K562 (cell line): ENCODE measurements around the gene NFKBIB. TPM values are rescaled to one million over a fixed set of nuclear protein-coding genes. Genes with fewer than 3 reads are reported as not detected.

Experiments used
- ATAC-seq: fragments of 200-7000 bp; cut with Tn5 transposase; 3 replicates; pipeline ENCODE4 v1.9.1; 2020; ENCODE audit warnings: moderate library complexity
- BruUV-seq: library from RNA; stranded (reverse); fragments of 400-500 nt; replicated peaks from 2 replicates; lab custom pipeline; 2021; lab: Mats Ljungman, UMichigan
- CTCF ChIA-PET: fragments of 300-600 bp; formaldehyde crosslinking; extraction: SDS; loops from one replicate; lab custom pipeline; 2021; ENCODE audit warnings: low intra/inter-chr PET ratio; lab: Yijun Ruan, JAX
- POLR2A ChIA-PET: fragments of 300-600, 350-650 bp; sonication (Branson Sonifier 250); formaldehyde crosslinking; extraction: SDS; loops from one replicate; lab custom pipeline; 2021; ENCODE audit warnings: antibody characterized with exemption, inconsistent platforms; lab: Yijun Ruan, JAX
- DNase-seq, 4 experiments: peaks; one replicate each; pipeline versions ENCODE4 v3.0.0 to v3.0.0-alpha.2; 2011 to 2018; ENCODE audit warnings: low spot score in 3 of 4, mixed read lengths in 3 of 4; ENCODE audit errors: extremely low read depth in 1 of 4
- FAIRE-seq: peaks from 2 replicates; lab custom pipeline; 2011; peaks lifted over from hg19 to GRCh38; lab: Jason Lieb, UNC
- H2AFZ ChIP-seq: 2 replicates; pipeline ENCODE4 v1.6.0; 2011; ENCODE audit warnings: low read depth, low read length, control low read depth, inconsistent platforms
- H3K27ac ChIP-seq: fragments of 200-600 bp; 3 replicates; pipeline ENCODE4 v1.8.0; 2011; ENCODE audit warnings: low read depth, mild to moderate bottlenecking, control low read depth, inconsistent platforms, low read length, moderate library complexity, mixed read lengths; ENCODE audit errors: extremely low read depth
- H3K27me3 ChIP-seq, 2 experiments: fragments of 300-600 bp in 1 of 2; 2 replicates in 1 of 2; 3 replicates in 1 of 2; pipeline versions ENCODE4 v1.6.0 to v1.8.0; 2011; ENCODE audit warnings: inconsistent platforms in 2 of 2, low read length in 2 of 2, mild to moderate bottlenecking in 1 of 2, mixed read lengths in 1 of 2, moderate library complexity in 1 of 2; ENCODE audit not compliant: control insufficient read depth in 2 of 2, insufficient read depth in 2 of 2
- H3K36me3 ChIP-seq: fragments of 300-600 bp; 3 replicates; pipeline ENCODE4 v1.8.0; 2011; ENCODE audit warnings: mild to moderate bottlenecking, low read length, inconsistent platforms; ENCODE audit not compliant: control insufficient read depth, insufficient read depth
- H3K4me1 ChIP-seq, 2 experiments: fragments of 200-600 bp in 1 of 2; replicated peaks in 1 of 2; 2 replicates in 1 of 2; 3 replicates in 1 of 2; pipeline versions ENCODE4 v1.5.1 to v1.8.0; 2011; ENCODE audit warnings: inconsistent platforms in 2 of 2, low read length in 2 of 2, mild to moderate bottlenecking in 1 of 2, mixed read lengths in 1 of 2, moderate library complexity in 1 of 2; ENCODE audit not compliant: control insufficient read depth in 2 of 2, insufficient read depth in 2 of 2
- H3K4me2 ChIP-seq: 2 replicates; pipeline ENCODE4 v1.6.1; 2011; ENCODE audit warnings: low read length, control low read depth, inconsistent platforms, mixed read lengths; ENCODE audit not compliant: insufficient read depth
- H3K4me3 ChIP-seq: fragments of 200-600 bp; sonication (generic), shearing (Covaris generic); 2 replicates; pipeline ENCODE4 v1.5.1; 2016; ENCODE audit warnings: control low read depth, inconsistent platforms
- H3K79me2 ChIP-seq: fragments of 200-600 bp; 3 replicates; pipeline ENCODE4 v1.8.0; 2011; ENCODE audit warnings: low read length, inconsistent platforms; ENCODE audit not compliant: control insufficient read depth, insufficient read depth
- H3K9ac ChIP-seq, 2 experiments: 2 replicates each; pipeline versions ENCODE4 v1.6.0 to v1.6.1; 2011; ENCODE audit warnings: low read depth in 2 of 2, low read length in 2 of 2, control low read depth in 1 of 2, inconsistent platforms in 1 of 2, mild to moderate bottlenecking in 1 of 2, mixed read lengths in 1 of 2; ENCODE audit not compliant: insufficient read depth in 1 of 2
- H3K9me1 ChIP-seq: one replicate; pipeline ENCODE4 v1.6.0; 2011; ENCODE audit warnings: inconsistent platforms, mild to moderate bottlenecking, low read length, moderate library complexity; ENCODE audit not compliant: control insufficient read depth, insufficient read depth
- H3K9me3 ChIP-seq: replicated peaks from 2 replicates; pipeline ENCODE4 v1.5.1; 2011; ENCODE audit warnings: low read depth, low read length, inconsistent platforms; ENCODE audit not compliant: control insufficient read depth, insufficient read depth
- H4K20me1 ChIP-seq: replicated peaks from 2 replicates; pipeline ENCODE4 v1.6.1; 2011; ENCODE audit warnings: low read length, inconsistent platforms, mixed read lengths; ENCODE audit not compliant: control insufficient read depth, insufficient read depth
- CEBPG ChIP-seq, 3 experiments: fragments of 200-800 bp in 1 of 3; sonication (Bioruptor generic) in 1 of 3; sonication (generic) in 1 of 3; formaldehyde crosslinking in 1 of 3; IDR thresholded peaks in 2 of 3; conservative IDR thresholded peaks in 1 of 3; 2 replicates each; pipeline versions ENCODE4 v1.6.1 to v1.8.0; 2016 to 2022; ENCODE audit warnings: missing compliant biosample characterization in 2 of 3, missing genetic modification characterization in 2 of 3, mild to moderate bottlenecking in 1 of 3, missing genetic modification reagents in 1 of 3
- FOXK2 ChIP-seq, 2 experiments: fragments of 450-650 bp; IDR thresholded peaks in 1 of 2; conservative IDR thresholded peaks in 1 of 2; 2 replicates each; pipeline ENCODE4 v1.6.1; 2016; ENCODE audit warnings: low read depth in 2 of 2, mild to moderate bottlenecking in 1 of 2
- HCFC1 ChIP-seq: IDR thresholded peaks from 2 replicates; pipeline ENCODE4 v1.6.1; 2012; ENCODE audit warnings: low read depth, low read length, improper control_type of control experiment
- KDM2B ChIP-seq: fragments of 250-450 bp; sonication (Bioruptor Pico); IDR thresholded peaks from 2 replicates; pipeline ENCODE4 v1.8.0; 2021; ENCODE audit warnings: mild to moderate bottlenecking, moderate library complexity
- MTA1 ChIP-seq: fragments of 450-650 bp; IDR thresholded peaks from 2 replicates; pipeline ENCODE4 v1.6.1; 2017; ENCODE audit warnings: borderline replicate concordance
- PCBP2 ChIP-seq: fragments of 200-400 bp; formaldehyde crosslinking; IDR thresholded peaks from 2 replicates; pipeline ENCODE4 v1.6.1; 2018; ENCODE audit warnings: low read length, low read depth, mild to moderate bottlenecking, moderate library complexity; ENCODE audit not compliant: poor library complexity, severe bottlenecking
- PTRF ChIP-seq: fragments of 450-650 bp; IDR thresholded peaks from 2 replicates; pipeline ENCODE4 v1.6.1; 2016; ENCODE audit warnings: mild to moderate bottlenecking, missing genetic modification characterization, missing compliant biosample characterization
- TAF1 ChIP-seq: IDR thresholded peaks from 2 replicates; pipeline ENCODE4 v1.6.1; 2011; ENCODE audit warnings: mild to moderate bottlenecking, low read length, moderate library complexity; ENCODE audit not compliant: insufficient read depth, control insufficient read depth, severe bottlenecking; ENCODE audit errors: extremely low read depth
- ZNF253 ChIP-seq: fragments of 250-450 bp; sonication (Bioruptor Pico); conservative IDR thresholded peaks from 2 replicates; pipeline ENCODE4 v1.6.1; 2021; ENCODE audit warnings: mild to moderate bottlenecking
- ZNF57 ChIP-seq: fragments of 450-650 bp; formaldehyde crosslinking; IDR thresholded peaks from 2 replicates; pipeline ENCODE4 v1.4.0; 2020; ENCODE audit warnings: mild to moderate bottlenecking, moderate library complexity
- WGBS: fragments of 100-300 bp; shearing (Covaris generic); methylation state at CpG from one replicate; pipeline ENCODE4 v1.1.6; 2016; ENCODE audit warnings: low coverage, mixed read lengths; ENCODE audit not compliant: insufficient coverage; ENCODE audit errors: missing lambda C conversion rate; 5-methylcytosine and 5-hydroxymethylcytosine counted together
- in situ Hi-C: fragments of 300-500 bp; cut with MboI; formaldehyde crosslinking; loops from 4 replicates; pipeline ENCODE4 v1.15.0; 2018; ENCODE audit warnings: inconsistent platforms, mixed read lengths
- intact Hi-C: fragments of 100-400 bp; cut with micrococcal nuclease; formaldehyde crosslinking; loops from 2 replicates; pipeline ENCODE4 v1.14.2; 2022
- polyA plus RNA-seq, 8 experiments: library from polyadenylated mRNA; depleted of rRNA in 4 of 8; stranded (reverse) in 5 of 8; unstranded in 3 of 8; fragments of >200 nt; fragmentation: Nextera tagmentation in 2 of 8; fragmentation: Illumina TruSeq in 1 of 8; extraction: Ambion mirVana in 2 of 8; extraction: Trizol in 1 of 8; gene quantifications; 2 replicates each; pipeline versions ENCODE4 v1.2.1 to v1.2.3, GENCODE V29; 2011 to 2014; ENCODE audit warnings: inconsistent platforms in 1 of 8, missing spikeins in 1 of 8
- total RNA-seq, 7 experiments: library from RNA; depleted of rRNA in 6 of 7; stranded (reverse); fragments of >200 nt in 6 of 7; fragmentation: Illumina TruSeq in 2 of 7; extraction: Trizol in 2 of 7; gene quantifications; 2 replicates each; pipeline versions ENCODE4 v1.2.1 to v1.2.3, GENCODE V29; 2011 to 2021; ENCODE audit warnings: low replicate concordance in 1 of 7
- TF ChIP-seq, protein P1 (sequence below): fragments of 450-650 bp; IDR thresholded peaks from 2 replicates; pipeline ENCODE4 v1.6.1; 2016; ENCODE audit warnings: low read depth, mild to moderate bottlenecking, moderate library complexity

The NFKBIB gene
- total and polyA plus RNA-seq, 9 of the 15 experiments (the other 6 are each of a cell fraction or from before 2014, with no cell fraction given), result 1.5 to 44.9 (median 10.4) TPM

GRCh38 chr19:38856813-38857212 is 43.0 kb upstream of the NFKBIB start:
- CTCF ChIA-PET, result no interaction called here
- Histone ChIP-seq H3K4me1 (peaks cover 15 to 47% of the 10 kb centered on the region in 2 experiments), H3K27ac (no peak overlapping the region), H3K79me2 (peaks cover 8% of the 10 kb centered on the region), H3K9me3 (no peaks in the 10 kb centered on the region), H3K4me3 (no peak overlapping the region), H4K20me1 (no peaks in the 10 kb centered on the region), H3K9me1 (no peaks in the 10 kb centered on the region), H3K36me3 (no peaks in the 10 kb centered on the region), H2AFZ (no peak overlapping the region), H3K4me2 (no peak overlapping the region), H3K27me3 (no peaks in the 10 kb centered on the region), H3K9ac (no peak overlapping the region)
- FAIRE-seq (no peak), ATAC-seq (no peak), DNase-seq (no peak)
- intact Hi-C loops, result no loop called here
- BruUV-seq, result no TSS peak
- WGBS, result 94% methylated on average over 3 of the region's 3 CpGs
- POLR2A ChIA-PET, result no interaction called here
- in situ Hi-C loops, result no loop called here
- TF ChIP-seq HCFC1, result no peak
- TF ChIP-seq ZNF57 (CRISPR knock-in tag), result no peak
- no peak for TF ChIP-seq PTRF (tag)
- no peak for TF ChIP-seq PCBP2
- no peak for TF ChIP-seq KDM2B (CRISPR knock-in tag)
- TF ChIP-seq CEBPG (CRISPR knock-in tag; IDR thresholded peaks at IDR 0.05), result no peak
- TF ChIP-seq CEBPG (tag; conservative IDR thresholded peaks at IDR 0.05 in 1 of 2, IDR thresholded peaks at IDR 0.05 in 1 of 2), result no peak
- no peak for TF ChIP-seq MTA1
- no peak for TF ChIP-seq TAF1
- TF ChIP-seq, protein P1, sequence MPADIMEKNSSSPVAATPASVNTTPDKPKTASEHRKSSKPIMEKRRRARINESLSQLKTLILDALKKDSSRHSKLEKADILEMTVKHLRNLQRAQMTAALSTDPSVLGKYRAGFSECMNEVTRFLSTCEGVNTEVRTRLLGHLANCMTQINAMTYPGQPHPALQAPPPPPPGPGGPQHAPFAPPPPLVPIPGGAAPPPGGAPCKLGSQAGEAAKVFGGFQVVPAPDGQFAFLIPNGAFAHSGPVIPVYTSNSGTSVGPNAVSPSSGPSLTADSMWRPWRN, result no peak
- no peak for TF ChIP-seq ZNF253 (CRISPR knock-in tag)
- no peak for TF ChIP-seq FOXK2 (conservative IDR thresholded peaks at IDR 0.05 in 1 of 2, IDR thresholded peaks at IDR 0.05 in 1 of 2; ENCODE audit: low read depth in 2 of 2)
